ENCODE data around the gene TUG1. TPM values are rescaled to one million over a fixed set of nuclear protein-coding genes. Genes with fewer than 3 reads are reported as not detected.

The TUG1 gene
- total RNA-seq, 1 experiment from 2014 or later: 70.0 TPM

- POLR2A ChIA-PET (ENCODE audit: low non-redundant PET): interaction anchor here (0.6 kb wide), 1 partner anchor 368 kb away, joined by 3 read pairs; no protein-coding TSS in a partner anchor
- TF ChIP-seq EZH2 (IDR thresholded peaks at IDR 0.05; ENCODE audit: borderline replicate concordance, low read depth, low read length, poor library complexity, severe bottlenecking) (no peak), CTCF (conservative IDR thresholded peaks at IDR 0.05; ENCODE audit: low read depth, low read length) (no peak; the same call in 1 of the 2 replicates)
- intact Hi-C loops (cut with micrococcal nuclease; ENCODE audit: unreplicated experiment): loop anchor here (5.0 kb wide), 1 partner anchor 113 kb away; the partner anchor contains the start of gene SMTN
- peak; percentile 56 for DNase-seq (ENCODE audit: low spot score)
- CTCF ChIA-PET: interaction anchor here (0.6 kb wide), 1 partner anchor 56 kb away, joined by 3 read pairs; no protein-coding TSS in a partner anchor
- peaks cover 63% of the 10 kb centered on the region for H3K9me3 ChIP-seq (ENCODE audit: low read depth, low read length, poor library complexity, severe bottlenecking)
- H3K4me3 ChIP-seq (ENCODE audit: low read depth, low read length, poor library complexity, severe bottlenecking): peak overlapping the region; percentile 81
- H3K27me3 ChIP-seq (replicated peaks; ENCODE audit: insufficient read depth, low read depth, low read length, poor library complexity): no peaks in the 10 kb centered on the region
- H3K4me1 ChIP-seq (ENCODE audit: insufficient read depth, low read length, poor library complexity, severe bottlenecking): no peaks in the 10 kb centered on the region
- TSS peak; percentile 42 for BruUV-seq (replicated peaks)
- peak overlapping the region; percentile 96 for H3K27ac ChIP-seq (ENCODE audit: low read depth, low read length, poor library complexity, severe bottlenecking)
- peaks cover 54% of the 10 kb centered on the region for H3K36me3 ChIP-seq (ENCODE audit: insufficient read depth, low read length, poor library complexity, severe bottlenecking)
Observed at GRCh38 chr22:30969532-30970355, 679 bp downstream of the TUG1 start.

- DNase-seq (ENCODE audit: low spot score): no peak
- Histone ChIP-seq H3K4me3 (ENCODE audit: low read depth, low read length, poor library complexity, severe bottlenecking) (peak overlapping the region; percentile 81), H3K9me3 (ENCODE audit: low read depth, low read length, poor library complexity, severe bottlenecking) (peaks cover 69% of the 10 kb centered on the region), H3K36me3 (ENCODE audit: insufficient read depth, low read length, poor library complexity, severe bottlenecking) (peaks cover 60% of the 10 kb centered on the region), H3K4me1 (ENCODE audit: insufficient read depth, low read length, poor library complexity, severe bottlenecking) (no peaks in the 10 kb centered on the region), H3K27ac (ENCODE audit: low read depth, low read length, poor library complexity, severe bottlenecking) (peak overlapping the region; percentile 96), H3K27me3 (replicated peaks; ENCODE audit: insufficient read depth, low read depth, low read length, poor library complexity) (no peaks in the 10 kb centered on the region)
- TF ChIP-seq EZH2 (IDR thresholded peaks at IDR 0.05; ENCODE audit: borderline replicate concordance, low read depth, low read length, poor library complexity, severe bottlenecking) (no peak), CTCF (conservative IDR thresholded peaks at IDR 0.05; ENCODE audit: low read depth, low read length) (no peak)
- intact Hi-C loops (cut with micrococcal nuclease; ENCODE audit: unreplicated experiment): no loop called here
- CTCF ChIA-PET: no interaction called here
- no TSS peak for BruUV-seq (replicated peaks)
- POLR2A ChIA-PET (ENCODE audit: low non-redundant PET): no interaction called here
Observed at GRCh38 chr22:30970356-30970746, 1.3 kb downstream of the TUG1 start.

GRCh38 chr22:30978304-30978962 is 9.4 kb downstream of the TUG1 start:
- no peak overlapping the region for H3K4me3 ChIP-seq (ENCODE audit: low read depth, low read length, poor library complexity, severe bottlenecking)
- CTCF ChIA-PET: no interaction called here
- no TSS peak for BruUV-seq (replicated peaks)
- no peak for DNase-seq (ENCODE audit: low spot score)
- POLR2A ChIA-PET (ENCODE audit: low non-redundant PET): no interaction called here
- intact Hi-C loops (cut with micrococcal nuclease; ENCODE audit: unreplicated experiment): no loop called here
- no peak overlapping the region for H3K27ac ChIP-seq (ENCODE audit: low read depth, low read length, poor library complexity, severe bottlenecking)
- peaks cover 50% of the 10 kb centered on the region for H3K9me3 ChIP-seq (ENCODE audit: low read depth, low read length, poor library complexity, severe bottlenecking)
- no peaks in the 10 kb centered on the region for H3K4me1 ChIP-seq (ENCODE audit: insufficient read depth, low read length, poor library complexity, severe bottlenecking)
- no peaks in the 10 kb centered on the region for H3K27me3 ChIP-seq (replicated peaks; ENCODE audit: insufficient read depth, low read depth, low read length, poor library complexity)
- TF ChIP-seq CTCF (conservative IDR thresholded peaks at IDR 0.05; ENCODE audit: low read depth, low read length) (no peak), EZH2 (IDR thresholded peaks at IDR 0.05; ENCODE audit: borderline replicate concordance, low read depth, low read length, poor library complexity, severe bottlenecking) (no peak)
- peaks cover 48% of the 10 kb centered on the region for H3K36me3 ChIP-seq (ENCODE audit: insufficient read depth, low read length, poor library complexity, severe bottlenecking)

Data from A673 (cell line).